Glomerular visceral epithelial cell (primary cell): Measurements from ENCODE around the gene ARAP1.

ENCODE experiments used
- DNase-seq: peaks from one replicate; pipeline ENCODE4 v3.0.0-alpha.2; 2016; ENCODE audit errors: extremely low spot score

The ARAP1 gene

DNA sequence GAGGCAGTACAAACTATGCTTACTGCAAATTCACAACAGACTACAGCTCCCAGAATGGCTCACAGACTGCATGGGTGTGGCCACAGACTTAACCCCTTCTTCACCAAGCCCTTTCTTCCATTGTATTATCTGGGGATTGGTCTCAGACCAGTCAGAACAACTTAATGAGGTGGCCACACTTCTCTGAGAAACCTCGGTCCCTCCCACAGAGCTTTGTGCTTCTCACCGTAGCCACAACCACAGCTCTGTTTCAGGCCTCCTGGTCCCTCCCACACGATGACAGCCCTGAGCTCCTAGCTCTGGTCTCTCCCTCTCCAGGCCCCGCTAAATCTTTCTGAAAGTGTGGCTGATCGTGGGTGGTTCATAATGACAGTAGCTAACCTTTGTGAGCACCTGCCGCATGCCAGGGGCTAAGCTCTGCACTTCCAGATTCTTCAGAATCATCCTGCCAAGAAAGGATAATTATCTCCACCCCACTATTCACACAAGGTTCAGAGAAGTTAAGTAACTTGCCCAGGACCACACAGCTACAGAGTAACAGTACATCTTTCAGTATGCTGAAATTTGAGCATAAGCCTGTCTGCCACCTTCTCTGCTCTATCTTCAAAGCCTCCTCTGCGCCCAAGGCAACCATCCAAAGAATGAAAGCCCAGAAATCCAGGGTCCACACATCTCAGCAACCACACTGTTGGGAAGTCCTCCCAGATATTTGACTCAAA lies 83.4 kb downstream of the ARAP1 start:
- no peak for DNase-seq

DNA sequence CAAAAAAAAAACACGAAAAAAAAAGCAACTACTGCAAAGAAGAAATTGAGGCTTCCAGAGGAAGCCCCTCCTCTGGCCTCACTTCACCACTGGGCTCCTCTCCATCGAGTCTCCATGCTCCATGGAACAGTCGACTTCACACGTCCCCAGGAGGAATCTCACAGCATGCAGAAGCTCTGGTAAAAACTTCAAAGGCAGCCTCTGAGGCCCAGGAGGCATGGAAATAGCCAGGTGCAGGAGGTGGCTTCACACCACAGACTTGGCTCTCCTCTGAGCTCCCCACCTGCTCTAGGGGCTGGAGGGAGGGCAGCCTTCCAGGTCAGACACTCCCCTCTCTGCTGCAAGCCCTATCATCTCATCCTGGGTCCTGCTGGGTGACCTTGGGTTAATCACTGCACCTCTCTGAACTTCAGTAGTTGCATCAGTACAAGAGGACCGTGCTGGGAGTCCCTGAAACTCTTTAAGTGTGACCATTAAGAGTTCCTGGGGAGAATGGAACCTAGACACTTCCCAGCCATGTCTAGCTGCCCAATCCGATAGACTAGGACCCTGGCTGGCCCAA lies 86.2 kb downstream of the ARAP1 start:
- DNase-seq, result no peak

DNA sequence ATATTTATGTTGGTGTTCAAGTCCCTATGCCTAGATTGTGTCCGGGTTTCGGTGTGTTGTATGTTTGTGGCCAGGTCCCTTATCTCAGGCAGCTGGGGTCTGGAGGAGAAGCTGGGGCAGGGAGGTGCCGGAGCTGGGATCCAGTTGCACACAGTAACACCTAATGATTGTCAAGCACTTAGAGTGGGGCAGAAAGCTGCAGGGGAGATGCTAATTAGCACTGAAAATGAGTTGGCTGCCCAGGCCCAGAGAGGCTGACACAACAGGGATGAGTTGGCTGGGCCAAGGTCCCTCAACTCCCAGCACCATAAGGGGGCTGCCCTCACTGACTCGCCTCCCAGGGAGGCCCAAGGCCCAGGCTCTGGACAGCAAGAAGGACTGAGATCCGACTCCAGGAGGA lies 90.2 kb downstream of the ARAP1 start:
- no peak for DNase-seq

DNA sequence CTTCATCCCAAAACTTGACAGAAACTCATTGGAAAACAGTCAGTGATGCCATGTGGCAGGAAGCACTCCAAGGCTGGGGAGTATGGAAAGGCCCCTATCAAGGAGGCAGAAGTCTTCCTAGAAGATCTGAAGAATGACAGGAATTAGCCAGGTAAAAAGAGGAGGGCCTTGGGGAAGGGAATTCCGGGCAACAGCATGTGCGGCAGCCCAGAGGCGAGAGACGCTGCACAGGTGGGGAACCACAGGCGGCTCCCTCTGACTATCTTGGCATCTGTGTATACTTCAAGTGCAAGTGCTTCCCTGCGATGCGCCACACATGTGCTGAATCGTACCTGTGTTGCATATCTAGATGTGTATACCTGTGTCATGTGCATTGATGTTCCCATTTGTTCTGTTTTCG lies 90.7 kb downstream of the ARAP1 start:
- no peak for DNase-seq

DNA sequence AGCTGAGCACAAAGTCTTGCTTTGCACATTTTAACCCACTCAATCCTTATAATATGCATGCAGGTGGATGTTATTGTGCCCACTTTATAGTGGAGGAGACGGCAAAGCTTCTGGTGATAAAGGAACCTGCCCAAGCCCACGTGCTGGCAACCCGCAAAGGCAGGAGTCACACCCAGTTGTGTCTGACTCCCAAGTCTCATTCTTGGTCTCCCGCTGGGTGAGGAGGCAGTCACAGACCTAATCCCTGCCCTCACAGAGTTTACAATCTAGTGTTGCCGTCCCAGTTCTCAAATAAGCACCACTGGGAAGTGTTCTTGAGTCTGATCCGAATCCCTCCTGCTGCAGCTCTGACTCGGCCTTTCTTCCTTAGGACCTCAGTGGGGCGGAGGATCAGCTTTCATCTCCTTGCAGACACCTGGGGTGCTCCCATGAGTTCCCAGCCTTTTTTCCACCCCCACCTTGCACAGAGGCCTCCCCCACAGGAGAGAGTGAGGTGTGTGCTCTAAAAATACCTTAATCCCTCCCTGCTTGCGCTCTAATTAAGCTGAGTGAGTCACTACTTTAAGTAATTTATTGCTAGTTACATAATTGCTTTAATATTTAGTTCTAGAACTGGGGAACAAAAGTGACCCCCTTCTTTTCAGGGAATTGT lies 93.1 kb downstream of the ARAP1 start:
- no peak for DNase-seq

DNA sequence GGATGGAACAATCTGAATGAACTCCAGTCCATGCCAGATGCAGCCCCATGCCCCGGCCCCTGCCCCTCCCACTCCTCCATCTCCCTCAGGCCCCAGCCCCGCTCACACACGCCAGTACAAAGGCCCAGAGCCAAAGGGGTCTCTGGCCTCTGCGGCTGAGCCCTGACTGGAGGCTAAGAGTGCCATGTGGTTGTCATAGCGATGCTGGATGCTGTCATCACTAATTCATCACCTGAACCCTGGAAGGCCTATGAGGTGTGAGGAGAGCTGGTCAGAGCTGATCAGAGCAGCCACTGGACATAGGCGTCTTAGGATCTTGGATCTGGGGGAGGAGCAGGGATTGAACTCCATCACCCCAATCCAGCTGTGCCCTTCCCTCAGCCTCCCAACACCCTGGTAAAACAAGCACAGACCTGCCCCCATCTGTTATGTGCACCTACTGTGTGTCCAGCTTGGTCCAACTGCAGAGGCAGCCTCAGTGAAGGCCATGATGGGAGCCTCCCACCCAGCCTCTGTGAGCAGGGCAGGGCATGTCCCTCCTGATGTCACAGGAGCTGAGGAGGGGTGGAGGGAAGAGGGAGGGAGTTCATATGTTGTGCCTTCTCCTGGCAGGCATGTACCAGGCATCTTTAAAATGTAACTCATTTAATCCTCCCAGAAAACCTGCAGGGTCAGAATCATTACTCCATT lies 94.7 kb downstream of the ARAP1 start:
- DNase-seq, result no peak

DNA sequence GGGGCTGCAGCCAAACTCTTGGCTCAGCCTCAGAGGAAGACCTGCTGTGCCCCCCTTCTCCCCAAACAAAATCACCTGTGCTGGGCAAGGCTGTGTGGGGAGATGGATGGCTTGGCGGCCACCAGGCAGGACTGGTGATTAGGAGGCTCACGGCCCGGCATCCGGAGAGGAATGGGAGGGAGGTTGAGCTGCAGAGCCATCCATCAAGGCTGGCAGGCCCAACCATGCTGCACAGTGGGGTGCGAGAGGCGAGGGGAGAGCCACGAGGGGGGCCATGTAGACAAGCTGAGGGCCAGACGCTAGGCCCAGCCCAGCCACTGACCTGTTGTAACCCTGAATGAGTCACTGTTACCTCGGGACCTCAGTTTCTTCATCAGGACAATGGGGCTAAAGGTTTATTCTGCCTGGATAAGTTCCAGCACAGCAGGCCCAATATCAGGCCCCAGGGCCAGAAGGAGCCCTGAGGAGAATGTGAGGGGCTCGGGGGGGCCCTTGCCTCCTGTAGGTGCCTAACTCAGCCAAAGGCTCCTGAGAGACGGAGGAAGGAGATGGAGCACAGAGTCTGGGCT lies 96.2 kb downstream of the ARAP1 start:
- DNase-seq, result no peak

GRCh38 chr11:72655014-72655413 lies 97.2 kb downstream of the ARAP1 start:
- DNase-seq, result no peak

- no peak for DNase-seq
Measured at GRCh38 chr11:72653649-72654048, 98.6 kb downstream of the ARAP1 start.

GRCh38 chr11:72652873-72653630 lies 99.2 kb downstream of the ARAP1 start:
- DNase-seq, result no peak

- no peak for DNase-seq
Measured at GRCh38 chr11:72652133-72652532, 100.1 kb downstream of the ARAP1 start.

DNA sequence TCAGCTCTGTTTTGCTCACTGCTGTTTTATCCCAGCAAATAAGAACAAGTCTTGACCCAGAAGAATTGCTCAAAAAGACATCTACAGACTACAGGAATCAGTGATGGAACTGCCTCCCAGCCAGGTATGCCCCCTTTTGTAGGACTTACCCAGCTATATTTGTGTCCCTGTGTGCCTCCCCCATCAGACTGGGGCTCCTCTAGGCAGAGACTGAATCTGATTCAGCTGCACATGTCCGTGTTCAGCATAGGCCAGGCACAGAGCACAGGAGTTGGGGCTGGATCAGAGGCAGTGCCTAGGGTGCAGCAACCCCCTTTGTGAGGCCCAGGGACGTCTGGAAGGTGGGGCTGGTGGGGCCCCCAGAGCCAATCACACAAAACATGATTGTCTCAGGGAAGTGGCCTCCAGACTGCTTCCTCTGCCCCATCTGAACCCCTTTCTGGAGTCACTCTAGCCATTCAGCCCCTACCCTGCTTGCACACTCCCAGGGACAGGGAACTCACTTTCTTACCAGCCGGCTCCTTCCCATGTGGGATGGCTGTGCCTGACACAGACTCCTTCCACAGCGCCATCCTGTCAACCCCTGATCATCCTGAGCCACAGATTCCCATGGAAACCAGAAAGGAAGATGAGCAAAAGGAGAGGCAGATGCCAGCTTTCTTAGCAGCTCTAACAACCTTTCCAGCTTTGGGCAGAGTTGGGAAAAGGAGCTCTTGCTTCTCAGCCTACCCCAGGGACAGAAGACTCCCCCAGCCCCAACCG lies 102.8 kb downstream of the ARAP1 start:
- DNase-seq, result no peak

DNA sequence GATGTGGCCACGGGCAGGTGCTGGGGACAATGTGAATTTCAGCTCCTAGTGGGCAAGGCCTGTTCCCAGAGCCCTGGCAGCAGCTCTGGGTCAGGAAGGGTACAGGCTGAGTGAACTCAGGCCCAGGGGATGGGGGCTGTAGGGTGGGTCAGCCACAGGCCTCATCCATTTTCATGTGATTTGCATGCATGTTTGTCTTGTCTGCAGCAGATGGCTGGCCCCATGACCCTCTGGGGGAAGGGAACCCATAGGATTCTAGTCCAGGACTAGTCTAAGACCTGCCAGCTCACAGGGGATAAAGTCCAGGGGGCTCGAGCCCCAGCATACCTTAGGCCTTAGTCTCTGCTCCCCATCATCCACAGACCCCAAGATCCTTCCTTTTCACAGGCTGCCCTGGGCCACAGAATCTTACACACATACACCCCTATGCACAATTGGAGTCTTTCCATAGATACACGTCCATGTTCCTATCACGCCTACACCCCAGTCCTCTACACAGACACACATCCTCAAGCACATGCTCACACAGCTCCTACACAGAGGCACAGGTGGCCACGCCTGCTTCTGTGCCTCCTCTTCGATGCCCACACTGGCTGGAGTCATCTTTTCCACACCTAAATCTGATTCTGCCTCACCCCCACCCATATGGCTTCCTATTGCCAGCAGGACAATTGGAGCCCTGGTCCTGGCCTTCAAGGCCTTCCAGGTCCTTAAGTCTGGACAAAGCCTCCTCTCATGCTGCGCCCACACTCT lies 103.6 kb downstream of the ARAP1 start:
- no peak for DNase-seq

GRCh38 chr11:72647882-72648281 lies 104.3 kb downstream of the ARAP1 start:
- no peak for DNase-seq

DNA sequence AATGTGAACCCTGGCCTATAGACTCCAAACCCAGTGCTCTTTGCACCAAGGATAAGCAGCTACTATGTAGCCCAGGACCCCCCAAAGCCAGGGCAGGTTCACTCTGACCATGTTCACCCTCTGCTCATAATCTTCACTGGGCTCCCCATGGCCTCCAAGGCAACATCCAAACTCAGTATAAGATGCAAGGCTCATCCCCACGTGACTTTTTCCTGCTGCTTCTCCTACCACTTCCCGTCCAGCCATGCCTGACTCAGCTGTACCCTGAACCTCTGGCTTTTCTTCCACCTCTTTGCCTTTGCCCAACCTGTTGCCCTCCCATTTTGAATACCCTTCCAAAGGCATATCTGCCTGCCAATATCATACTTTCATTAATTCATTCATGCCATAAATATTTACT lies 105.7 kb downstream of the ARAP1 start:
- no peak for DNase-seq

DNA sequence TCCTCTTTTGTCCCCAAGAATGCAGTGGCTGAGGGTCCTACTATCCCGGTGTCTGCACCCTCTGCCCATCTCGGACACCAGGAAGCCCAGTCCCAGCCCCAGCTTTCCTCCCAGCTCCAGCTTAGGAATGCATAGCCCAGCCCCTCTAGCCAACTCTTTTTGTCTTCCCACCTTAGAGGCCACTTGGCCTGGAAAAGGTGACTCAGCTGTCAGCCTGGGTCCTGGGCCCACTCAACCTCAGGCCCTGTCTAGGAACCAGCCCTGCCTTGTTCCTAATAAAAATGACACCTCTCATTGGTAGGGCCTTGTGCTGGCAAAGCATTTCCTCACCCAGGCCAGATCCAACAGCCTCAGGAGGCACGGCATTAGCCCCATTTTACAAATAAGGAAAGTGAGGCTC lies 106.2 kb downstream of the ARAP1 start:
- no peak for DNase-seq

DNA sequence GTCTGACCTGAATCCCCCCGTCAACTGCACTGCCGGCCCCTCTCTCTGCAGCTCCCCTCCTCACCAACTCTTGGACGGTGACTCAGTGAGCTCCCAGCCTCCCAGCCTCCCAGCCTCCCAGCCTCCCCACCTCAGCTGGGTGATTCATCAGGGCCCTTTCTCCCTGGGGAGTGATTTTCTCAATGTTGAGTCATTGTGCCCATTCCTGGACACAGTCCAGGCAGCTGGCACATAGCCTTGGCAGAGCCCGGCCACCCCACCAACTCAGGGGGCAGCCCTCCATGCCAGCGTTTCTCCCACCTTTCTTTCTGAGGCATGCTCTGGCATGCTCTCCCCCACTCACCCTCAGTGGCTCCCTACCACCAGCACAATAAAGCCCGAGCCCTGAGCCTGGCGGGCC lies 108.7 kb downstream of the ARAP1 start:
- DNase-seq, result peak; percentile 63

GRCh38 chr11:72642884-72643522 lies 109.2 kb downstream of the ARAP1 start:
- peak; percentile 35 for DNase-seq

GRCh38 chr11:72642043-72642883 lies 109.9 kb downstream of the ARAP1 start:
- DNase-seq, result peak; percentile 25
